T-helper 2 cell (primary cell): ENCODE results near the gene SCFD2.
"Not testable (repeated sequence)": the region's sequence is repeated elsewhere in the genome, so short reads cannot be mapped to it uniquely, and the experiment has no call there.

Source experiments
- DNase-seq, 5 experiments: peaks; one replicate each; pipeline versions ENCODE4 v3.0.0 to v3.0.0-alpha.2; 2012 to 2022

The SCFD2 gene

DNA sequence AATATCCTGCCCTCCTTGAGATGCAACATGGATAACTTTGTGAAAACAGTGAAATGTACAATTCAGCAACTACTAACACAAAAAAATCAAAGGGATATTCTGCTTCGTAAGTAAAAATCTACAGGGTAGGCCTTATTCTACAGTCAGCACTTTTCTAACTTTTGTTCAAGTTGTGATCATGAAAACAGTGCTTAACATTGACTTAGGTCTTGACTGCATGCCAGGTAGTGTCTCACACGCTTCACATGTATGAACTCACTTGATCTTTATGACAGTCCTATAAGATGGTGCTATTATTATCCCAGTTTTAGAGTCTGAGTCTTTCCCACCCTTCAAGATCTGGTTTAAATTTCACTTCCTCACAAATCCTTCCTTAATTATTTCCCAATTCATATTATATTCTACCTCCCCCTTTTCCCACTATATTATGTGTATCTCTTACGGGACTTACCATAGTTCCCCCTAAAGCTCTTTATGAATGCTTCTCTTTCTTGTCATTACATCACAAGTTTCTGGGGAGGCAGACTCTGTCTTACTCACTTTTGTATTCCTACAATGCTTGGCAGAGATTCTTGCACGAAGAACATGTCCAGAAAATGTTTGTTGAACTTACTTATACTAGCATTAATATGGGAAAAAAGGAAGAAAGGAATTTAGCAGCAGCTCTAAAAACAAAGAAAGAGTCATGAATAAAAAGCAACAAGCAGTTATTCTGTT, 179.8 kb downstream of the SCFD2 start:
- no peak for DNase-seq

DNA sequence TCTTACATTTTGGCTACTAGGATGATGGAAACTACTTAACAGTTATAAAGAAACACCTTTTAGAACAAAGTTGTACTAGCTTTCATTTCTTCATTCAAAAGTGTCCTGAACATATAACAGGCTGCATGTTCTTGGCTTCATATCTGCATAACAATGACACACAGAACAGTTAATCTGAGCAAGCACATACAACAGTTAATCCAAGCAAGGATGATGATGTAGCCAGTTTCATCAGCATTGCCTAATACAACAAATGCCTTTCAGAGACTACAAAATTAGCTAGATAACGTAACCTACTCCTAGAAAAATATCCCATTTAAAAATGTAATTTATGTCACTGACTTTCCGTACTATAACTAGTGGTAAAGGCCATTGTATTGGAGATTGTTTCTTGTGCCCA, 182.1 kb downstream of the SCFD2 start:
- DNase-seq, result no peak

DNA sequence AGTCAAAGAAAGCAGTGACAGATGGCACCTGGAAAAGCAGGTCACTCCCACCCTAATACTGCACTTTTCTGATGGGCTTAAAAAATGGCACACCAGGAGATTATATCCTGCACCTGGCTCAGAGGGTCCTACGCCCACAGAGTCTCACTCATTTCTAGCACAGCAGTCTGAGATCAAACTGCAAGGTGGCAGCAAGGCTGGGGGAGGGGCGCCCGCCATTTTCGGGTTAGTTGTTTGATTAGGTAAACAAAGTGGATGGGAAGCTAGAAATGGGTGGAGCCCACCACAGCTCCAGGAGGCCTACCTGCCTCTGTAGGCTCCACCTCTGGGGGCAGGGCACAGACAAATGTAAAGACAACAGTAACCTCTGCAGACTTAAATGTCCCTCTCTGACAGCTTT, 188.1 kb downstream of the SCFD2 start:
- not testable (repeated sequence) for DNase-seq

DNA sequence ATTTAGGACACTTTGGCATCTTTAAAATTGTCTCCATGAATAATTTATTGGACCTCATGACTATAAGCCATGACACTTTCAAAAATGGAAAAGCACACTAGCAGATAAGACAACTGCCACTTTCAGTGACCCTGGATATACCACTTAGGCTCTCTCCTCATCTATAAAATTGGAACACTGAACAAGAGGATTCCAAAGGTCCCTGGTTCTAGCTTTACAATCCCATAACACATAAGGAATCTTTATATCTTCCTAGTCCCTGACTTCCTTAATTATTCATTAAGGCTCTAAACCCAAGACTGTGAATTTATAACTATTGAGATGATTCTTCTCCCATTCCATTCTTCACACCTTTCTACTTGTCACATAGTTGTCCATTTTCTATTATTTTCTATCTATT, 190.2 kb downstream of the SCFD2 start:
- no peak for DNase-seq

DNA sequence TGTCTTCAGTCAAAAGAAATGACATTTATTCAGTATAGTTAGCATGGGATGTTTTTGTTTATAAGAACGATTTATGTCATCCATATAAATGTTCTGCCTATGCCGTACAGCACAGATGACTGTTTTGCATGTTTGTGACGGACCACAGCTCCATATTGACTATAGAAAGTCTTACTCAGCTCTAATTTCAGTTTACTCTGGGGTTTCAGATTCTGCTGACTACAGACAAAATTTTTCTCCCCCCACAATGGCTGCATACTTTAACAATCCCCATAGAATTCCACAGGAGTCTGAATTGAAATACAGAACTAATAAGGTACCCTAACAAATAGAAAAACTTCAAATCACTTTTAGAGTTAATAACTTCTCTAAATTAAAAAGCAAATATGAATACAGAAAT, 191.0 kb downstream of the SCFD2 start:
- DNase-seq, result no peak

DNA sequence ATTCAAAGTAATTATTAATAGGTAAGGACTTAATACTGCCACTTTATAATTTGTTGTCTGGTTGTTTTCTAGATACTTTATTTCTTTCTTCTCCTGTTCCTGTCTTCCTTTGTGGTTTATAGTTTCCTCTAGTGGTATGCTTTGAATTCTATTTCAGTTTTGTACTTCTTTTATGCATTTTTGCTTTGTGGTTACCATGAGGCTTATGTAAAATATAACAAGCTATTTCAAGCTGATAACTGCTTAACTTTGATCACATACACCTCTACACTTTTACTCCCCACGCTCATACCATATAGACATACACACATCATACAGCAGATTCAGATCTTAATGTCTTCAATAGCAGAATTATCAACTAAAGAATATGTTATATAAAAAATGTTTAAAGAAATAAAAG, 192.3 kb downstream of the SCFD2 start:
- no peak for DNase-seq

DNA sequence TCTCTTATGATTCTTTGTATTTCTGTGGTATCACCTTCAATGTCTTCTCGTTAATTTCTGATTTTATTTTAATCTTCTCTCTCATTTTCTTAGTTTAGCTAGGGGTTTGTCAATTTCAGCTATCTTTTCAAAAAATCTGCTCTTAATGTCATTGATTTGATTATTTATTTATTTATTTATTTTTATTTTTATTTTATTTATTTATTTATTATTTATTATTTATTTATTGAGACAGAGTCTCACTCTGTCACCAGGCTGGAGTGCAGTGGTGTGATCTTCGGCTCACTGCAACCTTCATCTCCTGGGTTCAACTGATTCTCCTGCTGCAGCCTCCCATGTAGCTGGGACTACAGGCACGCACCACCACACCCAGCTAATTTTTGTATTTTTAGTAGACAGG, 194.1 kb downstream of the SCFD2 start:
- DNase-seq, result no peak

DNA sequence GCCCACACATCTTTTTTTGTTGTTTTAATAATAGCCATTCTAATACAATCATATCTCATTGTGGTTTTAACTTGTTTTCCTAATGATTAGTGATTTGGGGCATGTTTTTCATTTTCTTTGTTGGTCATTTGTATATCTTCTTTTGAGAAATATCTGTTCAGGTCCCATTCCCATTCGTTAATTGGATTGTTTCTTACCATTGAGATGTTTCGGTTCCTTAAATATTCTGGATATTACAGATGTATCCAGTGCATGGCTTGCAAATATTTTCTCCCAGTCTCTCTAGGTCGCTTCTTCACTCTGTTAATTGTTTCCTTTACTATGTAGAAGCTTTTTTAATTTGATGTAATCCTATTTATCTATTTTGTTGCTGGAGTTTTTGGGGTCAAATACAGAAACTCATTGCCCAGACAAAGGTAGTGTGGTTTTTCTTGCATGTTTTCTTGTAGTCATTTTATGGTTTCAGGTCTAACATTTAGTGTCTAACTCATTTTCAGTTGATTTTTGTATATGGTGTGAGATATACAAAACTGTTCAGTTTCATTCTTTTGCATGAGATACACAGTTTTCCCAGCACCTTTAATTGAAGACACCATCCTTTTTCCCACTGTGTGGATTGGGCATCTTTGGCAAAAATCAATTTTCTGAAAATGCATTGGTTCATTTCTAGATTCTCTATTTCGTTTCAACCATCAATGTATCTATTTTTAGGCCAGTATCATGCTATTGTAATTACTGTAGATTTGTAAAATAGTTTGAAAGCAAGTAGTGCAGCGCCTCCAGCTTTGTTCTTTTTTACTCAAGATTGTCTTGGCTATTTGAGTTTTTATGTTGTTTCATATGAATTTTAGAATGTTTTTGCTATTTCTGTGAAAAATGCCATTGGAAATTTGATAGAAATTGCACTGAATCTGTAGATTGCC, 195.9 kb downstream of the SCFD2 start:
- no peak for DNase-seq

DNA sequence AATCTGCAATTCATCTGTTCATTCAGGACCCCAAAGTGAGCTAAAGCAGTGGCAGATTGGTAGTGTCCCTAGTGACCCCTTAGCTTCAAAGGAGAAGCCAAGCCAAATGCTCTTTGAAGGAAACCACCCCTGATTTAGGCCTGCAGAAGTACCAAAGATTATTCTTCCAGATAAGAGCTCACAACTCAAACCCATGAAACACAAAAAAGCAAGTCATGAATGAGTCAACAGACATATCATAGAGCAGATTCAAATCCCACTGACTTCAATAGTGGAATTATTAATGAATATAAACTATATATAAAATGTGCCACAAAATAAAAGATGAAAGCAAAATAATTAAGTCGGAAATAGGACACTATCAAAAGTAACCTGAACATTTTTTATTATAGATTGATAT, 197.6 kb downstream of the SCFD2 start:
- DNase-seq, result peak in 1 of 5 experiments; percentile 14

DNA sequence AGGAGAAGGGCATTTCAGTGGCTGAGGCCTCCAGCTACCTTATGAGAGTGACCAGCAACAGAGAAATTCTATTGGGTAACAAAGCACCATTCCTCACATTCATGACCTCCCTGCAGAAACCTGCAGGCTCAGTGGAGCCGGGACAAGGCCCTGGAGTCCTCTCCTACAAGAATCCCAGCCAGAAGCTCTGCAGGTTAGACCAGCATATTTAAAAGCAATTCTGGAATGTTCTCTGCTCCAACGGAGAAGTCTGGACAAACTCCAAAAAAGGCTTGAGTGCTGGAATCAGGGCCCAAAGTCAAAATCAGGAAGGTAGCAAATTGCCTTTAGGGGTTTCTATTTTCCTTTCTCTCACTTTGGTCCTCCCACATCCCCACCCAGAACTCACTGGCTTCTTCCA, 202.9 kb downstream of the SCFD2 start:
- DNase-seq, result no peak

DNA sequence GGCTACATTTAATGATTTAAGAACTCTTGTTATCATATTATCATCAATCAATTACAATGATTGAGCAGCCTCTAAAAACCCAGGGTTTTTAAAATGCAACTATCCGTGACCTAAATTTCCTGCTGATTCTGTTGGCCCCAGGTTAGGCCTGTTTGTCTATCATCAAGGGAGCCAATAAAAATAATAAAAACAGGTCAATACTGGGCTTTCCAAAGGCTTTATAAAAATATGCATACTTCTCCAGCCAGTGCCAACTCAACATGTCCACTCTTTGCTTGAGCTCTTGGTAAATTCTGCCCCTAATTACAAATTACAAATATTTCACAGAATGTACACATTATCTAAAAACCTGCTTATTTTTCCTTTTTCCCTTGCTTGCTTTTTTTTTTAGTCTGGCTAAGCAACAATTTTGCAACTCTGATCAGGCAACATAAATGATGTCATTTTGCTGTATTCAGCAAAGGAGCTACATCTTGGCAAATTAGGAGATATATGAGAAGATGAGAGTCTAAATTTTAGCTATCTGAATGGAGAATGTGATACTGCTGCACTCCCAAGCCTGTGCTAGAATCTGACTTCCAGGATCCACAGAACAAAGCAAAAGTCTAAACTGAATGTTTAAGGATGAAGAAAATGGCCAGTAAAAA, 204.0 kb downstream of the SCFD2 start:
- DNase-seq, result no peak

DNA sequence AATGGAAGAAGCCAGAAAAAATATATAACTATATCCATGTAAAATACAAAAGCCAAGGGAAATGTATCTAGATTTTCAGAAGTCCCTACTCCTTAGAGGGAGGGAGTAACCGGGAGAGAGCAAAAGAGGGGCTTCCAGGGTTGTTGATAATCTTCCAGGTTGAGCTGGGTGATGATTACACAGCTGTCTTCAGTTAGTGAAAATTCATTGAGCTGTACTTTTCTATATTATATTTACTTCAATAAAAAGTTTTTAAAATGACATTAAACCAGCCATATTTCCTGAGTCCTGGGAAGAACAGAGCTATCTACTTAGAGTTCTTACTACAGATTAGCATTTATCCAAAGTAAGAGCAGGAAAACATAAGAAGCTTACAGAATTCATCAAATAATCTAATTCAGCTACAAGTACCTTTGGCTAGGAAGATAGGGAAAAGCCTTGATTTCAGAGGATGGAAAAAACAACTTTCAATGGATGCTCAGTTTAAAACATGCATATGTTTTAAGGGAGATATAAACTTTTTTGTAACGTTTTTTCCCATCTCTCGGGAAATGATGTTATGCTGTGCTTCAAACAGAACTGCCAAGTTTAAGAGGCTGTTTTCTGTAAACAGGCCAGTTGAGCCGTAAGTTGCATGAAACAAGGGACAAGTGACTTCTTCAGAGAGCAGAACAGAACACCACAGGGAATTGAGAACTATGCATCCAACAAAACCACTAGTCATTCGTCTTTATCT, 204.6 kb downstream of the SCFD2 start:
- DNase-seq, result no peak

DNA sequence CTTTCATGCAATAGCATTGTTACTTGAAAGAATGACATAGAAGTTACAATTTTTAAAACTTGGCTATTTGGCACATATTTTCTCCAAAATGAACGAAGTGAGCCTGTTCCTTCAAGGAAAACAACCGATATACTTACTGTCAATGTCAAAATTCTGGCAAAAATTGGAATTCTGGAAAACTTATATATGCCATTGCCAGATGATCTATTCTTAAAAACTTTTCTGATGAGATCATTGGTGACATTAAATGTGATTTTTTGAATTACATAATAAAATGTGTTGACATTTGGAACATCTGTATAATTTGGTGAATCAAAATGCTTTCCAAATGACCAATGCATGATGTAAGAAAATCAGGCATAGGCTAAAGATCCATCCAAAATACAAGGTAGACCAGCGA, 209.0 kb downstream of the SCFD2 start:
- DNase-seq, result no peak

DNA sequence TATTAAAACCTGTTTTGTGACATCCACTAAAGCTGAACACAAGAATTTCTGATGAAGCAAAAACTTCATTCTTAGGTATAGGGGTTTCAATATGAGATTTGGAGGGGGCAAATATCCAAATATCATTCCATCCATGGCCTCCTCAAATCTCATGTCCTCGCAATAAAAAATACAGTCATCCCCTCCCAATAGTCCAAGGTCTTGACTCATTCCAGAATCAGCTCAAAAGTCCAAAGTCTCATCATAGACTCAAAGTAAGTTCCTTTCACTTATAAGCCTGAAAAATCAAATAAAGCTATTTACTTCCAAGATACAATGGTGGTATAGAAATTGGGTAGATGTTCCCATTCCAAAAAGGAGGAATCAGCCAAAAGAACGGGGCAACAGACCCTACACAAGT, 213.4 kb downstream of the SCFD2 start:
- no peak for DNase-seq

DNA sequence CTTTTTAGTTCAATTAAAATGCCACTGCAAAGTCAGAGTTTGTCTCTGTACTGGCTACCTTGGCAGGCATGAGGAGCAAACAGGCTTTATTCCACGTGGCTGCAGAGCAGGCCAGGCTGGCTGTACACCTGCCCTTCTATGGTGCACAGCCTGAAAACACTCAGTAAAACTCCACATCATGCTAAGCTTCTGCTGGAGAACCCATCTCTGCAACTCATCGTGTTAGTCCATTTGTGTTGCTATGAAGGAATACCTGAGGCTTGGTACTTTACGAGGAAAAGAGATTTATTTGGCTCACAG, 214.4 kb downstream of the SCFD2 start:
- DNase-seq, result no peak

DNA sequence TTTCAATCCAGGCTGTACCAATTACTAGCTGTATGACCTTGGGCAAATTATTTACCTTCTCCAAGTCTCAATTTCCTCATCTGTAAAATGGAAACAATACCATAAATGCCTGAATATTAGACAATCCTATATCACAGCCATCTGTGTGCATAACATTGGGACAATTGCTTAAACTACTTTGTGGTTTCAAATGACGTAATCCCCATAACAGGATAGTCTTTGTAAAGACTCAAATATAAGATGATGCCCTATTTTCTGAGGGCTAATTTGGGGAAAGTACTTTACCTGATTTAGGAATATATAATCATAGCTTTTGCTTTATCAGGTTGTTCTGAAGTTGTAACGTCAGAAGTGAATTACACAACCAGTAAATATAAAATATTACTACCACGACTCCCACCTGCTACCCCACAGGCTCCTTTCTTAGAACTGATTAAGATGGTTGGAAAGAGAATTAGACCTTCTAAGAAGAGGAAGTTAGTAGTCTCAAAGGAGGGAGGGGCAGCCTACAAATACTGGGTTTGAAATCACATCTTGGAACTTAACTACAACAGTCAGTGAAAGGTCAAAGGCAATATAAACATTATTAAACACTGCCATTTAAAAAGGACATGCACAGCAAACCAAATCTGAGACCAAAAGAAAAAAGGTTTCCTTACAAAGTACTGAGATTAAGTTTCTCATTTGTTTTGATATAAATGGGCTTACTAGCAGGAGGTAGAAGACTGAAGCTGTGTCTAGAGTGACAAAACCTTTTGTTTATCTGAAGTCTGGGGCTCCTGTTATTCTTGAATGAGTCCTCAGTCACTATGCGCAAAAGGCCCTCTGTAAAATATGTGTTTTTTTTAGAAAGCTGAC, 215.0 kb downstream of the SCFD2 start:
- no peak for DNase-seq

DNA sequence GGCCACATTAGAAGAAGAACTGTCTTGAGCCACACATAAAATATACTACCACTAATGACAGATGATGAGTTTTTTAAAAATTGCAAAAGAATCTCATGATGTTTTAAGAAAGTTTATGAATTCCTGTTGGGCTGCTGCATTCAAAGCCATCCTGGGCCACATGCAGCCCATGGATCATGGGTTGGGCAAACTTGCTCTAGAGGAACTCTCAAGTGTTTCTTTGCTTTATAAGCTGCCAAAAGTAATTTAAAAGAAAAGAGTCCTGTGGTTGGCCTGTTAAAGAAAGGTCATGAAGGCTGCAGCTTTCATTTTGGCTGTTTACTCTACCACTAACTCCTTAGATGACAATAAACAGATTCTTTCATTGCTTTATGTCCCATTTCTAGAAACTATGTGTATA, 218.2 kb downstream of the SCFD2 start:
- no peak for DNase-seq

DNA sequence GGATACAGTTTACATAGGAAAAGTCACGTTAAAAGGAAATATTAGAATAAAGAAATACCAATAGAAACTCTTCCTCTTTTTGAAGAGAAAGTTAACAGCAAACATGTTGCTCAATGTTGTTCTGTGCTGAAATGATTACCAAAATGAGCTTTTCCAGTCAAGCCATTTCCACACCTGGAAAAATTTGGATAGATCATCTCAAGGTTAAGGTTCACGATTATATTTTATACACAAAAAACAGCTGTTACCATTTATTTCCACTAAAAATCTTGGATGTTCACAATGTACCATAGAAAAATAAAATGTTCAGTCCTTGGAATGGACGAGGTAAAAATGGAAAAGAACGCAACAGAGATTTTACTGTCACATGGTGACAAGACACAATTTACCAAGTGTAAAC, 218.7 kb downstream of the SCFD2 start:
- no peak for DNase-seq

DNA sequence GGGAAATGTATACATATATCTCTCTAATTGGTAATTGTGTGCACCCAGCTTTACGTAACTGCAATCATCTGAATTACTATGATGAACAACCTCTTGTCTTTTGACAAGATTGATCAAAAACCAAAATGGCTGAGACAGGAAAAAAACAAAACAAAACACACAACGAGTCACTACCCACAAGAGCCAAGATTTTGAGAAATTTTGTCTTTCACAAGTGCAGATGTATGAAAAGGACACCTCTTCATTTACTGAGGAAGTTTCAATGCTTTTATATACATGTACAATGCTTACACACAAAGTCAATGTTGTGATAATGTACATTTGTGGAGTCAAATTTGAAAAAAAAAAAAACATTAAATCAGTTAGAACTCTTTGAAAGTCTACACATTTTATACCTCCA, 224.6 kb downstream of the SCFD2 start:
- DNase-seq, result no peak

DNA sequence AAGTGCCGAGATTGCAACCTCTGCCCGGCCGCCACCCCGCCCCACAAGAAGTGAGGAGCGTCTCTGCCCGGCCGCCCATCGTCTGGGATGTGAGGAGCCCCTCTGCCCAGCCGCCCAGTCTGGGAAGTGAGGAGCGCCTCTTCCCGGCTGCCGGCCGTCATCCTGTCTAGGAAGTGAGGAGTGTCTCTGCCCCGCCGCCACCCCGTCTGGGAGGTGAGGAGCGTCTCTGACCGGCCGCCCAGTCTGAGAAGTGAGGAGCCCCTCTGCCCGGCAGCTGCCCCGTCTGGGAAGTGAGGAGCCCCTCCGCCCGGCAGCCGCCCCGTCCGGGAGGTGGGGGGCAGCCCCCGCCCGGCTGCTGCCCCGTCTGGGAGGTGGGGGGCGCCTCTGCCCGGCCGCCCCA, 226.6 kb downstream of the SCFD2 start:
- not testable (repeated sequence) for DNase-seq

DNA sequence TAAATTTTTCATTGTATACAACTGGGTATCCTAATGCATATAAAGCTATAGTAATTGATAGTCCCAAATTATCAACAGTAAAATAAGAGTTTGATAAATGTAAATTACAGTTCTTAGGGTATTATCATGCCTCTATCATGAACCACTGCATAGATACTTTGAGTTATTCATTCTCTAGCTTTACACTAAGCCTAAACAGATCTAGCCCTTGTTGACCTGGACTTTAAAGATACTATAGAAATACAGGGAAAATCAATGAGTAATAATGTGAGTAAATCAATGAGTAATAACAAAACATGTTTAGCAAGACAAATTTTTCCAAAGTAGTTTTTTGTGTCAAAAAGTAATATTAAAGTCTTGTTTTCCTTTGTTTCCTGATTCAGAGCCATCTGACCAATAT, 228.4 kb downstream of the SCFD2 start:
- no peak for DNase-seq

DNA sequence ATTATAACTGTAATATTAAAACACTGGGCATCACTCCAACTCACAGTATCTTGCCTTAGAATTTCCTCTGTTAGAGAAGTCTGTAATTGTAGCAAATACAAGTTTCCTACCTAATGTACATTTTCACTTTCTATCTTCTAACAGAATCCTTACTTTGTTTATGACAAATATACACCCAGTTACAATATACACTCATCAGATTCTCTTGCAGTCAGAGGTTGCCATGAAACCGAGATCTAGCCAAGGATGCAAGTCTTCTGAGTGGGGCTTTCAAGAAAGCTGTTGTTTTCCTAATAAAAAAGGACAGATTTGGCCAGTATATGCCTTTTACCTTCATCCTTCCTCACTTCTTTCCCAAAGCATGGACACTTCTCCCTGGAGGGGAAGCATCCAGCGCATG, 228.9 kb downstream of the SCFD2 start:
- DNase-seq, result no peak
